ENCODE results near the gene MUC20.
"Not testable (repeated sequence)": the region's sequence is repeated elsewhere in the genome, so short reads cannot be mapped to it uniquely, and the experiment has no call there.

MUC20 gene

DNA sequence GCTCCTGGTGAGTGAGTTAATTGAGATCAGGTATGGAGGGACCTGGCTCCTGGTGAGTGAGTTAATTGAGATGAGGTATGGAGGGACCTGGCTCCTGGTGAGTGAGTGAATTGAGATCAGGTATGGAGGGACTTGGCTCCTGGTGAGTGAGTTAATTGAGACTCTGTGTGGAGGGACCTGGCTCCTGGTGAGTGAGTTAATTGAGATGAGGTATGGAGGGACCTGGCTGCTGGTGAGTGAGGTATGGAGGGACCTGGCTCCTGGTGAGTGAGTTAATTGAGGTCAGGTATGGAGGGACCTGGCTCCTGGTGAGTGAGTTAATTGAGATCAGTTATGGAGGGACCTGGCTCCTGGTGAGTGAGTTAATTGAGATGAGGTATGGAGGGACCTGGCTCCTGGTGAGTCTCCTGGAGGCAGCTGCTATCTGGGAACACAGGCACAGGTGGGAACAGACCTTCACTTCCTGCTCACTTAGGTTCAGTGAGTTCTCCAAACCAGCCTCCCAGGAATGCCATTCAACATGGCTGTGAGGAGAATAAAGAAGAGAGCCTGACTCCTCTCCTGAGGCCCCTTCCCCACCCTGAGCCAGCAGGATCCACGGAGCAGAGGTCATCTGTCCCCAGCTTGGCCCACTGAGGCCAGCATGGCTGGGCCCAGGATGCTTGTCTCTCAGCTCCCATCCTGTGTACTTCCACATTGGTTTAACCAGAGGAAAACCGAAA lies 9.5 kb upstream of the MUC20 start:
- DNase-seq (ENCODE audit: low read depth in 2 of 2): not testable (repeated sequence)

DNA sequence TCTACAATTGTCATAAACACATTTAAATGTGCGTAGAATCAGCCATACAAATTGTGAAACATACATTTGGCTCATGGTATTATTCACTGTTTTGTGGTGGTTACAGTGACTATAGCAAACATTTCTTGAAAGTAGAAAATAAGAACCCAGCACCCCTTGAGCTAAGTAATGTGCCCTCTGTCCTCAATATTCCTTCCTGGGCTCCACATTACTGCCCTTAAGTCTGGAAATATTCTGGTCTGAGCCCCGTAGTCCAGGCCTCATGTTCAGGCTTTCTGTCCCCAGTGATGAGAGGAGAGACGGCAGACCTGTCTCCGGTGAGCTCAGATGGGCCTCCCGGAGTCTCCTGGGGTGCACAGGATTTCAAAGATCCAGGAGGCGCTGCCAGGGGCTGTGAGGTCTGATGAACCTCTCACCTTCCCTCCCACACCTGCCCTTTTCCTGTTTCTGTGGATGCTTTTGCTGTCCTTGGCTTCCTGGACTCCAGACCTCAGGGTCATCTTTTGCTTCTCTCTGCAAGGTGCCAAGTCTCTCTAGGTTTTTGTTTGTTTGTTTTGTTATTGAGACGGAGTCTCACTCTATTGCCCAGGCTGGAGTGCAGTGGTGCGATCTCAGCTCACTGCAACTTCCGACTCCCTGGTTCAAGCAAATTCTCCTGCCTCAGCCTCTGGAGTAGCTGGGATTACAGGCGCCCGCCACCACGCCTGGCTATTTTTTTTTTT lies 8.8 kb upstream of the MUC20 start:
- DNase-seq (ENCODE audit: low read depth in 2 of 2): no peak

DNA sequence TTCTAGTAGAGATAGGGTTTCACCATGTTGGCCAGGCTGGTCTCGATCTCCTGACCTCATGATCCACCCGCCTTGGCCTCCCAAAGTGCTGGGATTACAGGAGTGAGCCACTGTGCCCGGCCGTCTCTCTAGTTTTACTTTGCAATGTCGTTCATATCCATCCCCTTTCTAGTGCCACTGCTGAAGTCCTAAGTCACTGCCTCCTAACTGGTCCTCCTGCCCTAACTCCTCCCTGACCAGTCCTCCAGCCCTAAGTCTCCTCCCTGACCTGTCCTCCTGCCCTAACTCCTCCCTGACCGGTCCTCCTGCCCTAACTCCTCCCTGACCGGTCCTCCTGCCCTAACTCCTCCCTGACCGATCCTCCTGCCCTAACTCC lies 8.3 kb upstream of the MUC20 start:
- not testable (repeated sequence) for DNase-seq (ENCODE audit: low read depth in 2 of 2)

DNA sequence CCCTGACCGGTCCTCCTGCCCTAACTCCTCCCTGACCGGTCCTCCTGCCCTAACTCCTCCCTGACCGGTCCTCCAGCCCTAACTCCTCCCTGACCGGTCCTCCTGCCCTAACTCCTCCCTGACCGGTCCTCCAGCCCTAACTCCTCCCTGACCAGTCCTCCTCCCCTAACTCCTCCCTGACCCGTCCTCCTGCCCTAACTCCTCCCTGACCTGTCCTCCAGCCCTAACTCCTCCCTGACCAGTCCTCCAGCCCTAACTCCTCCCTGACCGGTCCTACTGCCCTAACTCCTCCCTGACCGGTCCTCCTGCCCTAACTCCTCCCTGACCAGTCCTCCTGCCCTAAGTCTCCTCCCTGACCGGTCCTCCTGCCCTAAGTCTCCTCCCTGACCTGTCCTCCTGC lies 7.6 kb upstream of the MUC20 start:
- DNase-seq (ENCODE audit: low read depth in 2 of 2): not testable (repeated sequence)

DNA sequence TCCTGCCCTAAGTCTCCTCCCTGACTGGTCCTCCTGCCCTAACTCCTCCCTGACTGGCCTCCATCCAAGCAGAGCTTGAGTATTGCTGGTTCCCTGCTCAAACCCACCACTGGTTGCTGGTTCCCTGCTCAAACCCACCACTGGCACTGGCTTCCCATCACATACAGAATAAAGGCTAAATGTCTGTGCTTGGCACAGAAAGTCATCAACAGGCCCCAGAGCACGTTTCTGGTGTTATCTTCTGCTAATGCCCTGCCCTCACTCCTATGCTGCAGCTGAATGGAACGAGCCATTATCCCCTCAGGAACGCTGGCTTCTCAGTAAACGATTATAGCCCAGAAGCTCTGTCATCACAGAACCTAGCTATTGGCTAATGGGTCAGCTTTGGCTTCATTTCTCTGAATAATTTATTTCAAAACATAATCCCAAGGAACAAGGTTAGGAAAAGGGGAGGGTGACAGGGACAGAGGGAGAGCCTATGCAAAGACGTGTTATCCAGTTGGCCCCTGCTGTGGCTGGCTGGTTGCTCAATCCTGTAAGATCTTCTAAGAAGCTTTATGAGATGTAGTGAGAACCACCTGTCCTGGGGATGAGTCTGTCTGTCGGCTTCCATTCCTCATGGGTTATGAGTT lies 6.3 kb upstream of the MUC20 start:
- DNase-seq (ENCODE audit: low read depth in 2 of 2): no peak

DNA sequence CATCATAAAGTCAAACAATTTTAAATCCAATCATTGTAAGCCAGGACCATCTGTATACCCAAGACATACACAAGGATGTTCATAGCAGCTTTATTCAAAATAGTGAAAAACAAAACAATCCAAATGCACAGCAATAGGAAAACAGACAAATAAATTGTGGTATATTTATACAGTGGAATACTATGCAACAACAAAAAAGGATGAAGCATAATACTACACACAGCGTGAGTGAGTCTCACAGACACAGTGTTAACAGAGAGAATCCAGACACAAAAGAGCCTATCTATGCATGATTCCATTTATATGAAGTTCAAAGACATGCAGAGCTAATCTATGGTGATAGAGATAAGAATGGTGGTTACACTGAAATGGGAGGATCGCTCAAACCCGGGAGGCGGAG lies 5.6 kb upstream of the MUC20 start:
- no peak for DNase-seq (ENCODE audit: low read depth in 2 of 2)

DNA sequence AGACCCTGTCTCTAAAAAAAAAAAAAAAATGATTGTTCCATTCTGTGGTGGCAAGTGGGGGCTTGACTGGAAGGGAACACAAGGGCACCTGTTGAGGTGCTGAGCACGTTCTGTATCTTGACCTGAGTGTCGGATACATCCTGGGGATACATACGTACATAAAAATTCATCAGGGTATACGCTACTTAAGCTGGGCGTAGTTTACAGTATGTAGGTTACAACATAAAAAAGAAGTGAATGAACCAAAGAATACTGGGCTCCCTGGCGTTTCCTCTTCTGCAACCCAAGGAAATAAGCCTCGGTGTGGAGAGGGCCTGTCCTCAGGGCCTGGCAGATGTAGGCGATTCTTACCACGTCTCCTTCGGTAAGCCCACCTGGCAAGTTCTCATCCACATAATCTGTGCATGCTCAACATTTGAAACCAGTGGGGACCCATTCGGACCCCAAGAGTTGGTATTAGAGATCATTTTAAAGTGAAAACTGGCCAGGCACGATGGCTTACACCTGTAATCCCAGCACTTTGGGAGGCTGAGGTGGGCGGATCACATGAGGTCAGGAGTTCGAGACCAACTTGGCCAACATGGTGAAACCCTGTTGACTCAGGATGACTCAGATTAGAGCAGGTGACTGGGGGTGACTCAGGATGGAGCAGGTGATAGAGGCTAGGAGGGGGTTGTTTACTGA lies 5.1 kb upstream of the MUC20 start:
- DNase-seq (ENCODE audit: low read depth in 2 of 2): no peak

DNA sequence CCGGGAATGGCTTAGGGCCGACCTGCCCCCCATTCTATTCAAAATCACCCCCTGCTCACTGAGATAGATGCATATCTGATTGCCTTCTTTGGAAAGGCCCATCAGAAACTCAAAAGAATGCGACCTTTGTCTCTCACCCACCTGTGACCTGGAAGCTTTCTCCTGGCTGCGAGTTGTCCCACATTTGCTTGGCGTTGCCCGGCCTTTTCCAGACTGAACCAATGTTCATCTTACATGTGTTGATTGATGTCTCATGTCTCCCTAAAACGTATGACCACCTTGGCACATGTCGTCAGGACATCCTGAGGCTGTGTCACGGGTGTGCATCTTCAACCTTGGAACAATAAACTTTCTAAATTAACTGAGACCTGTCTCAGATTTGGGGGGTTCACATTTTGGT lies 3.4 kb upstream of the MUC20 start:
- DNase-seq (ENCODE audit: low read depth in 2 of 2): no peak

DNA sequence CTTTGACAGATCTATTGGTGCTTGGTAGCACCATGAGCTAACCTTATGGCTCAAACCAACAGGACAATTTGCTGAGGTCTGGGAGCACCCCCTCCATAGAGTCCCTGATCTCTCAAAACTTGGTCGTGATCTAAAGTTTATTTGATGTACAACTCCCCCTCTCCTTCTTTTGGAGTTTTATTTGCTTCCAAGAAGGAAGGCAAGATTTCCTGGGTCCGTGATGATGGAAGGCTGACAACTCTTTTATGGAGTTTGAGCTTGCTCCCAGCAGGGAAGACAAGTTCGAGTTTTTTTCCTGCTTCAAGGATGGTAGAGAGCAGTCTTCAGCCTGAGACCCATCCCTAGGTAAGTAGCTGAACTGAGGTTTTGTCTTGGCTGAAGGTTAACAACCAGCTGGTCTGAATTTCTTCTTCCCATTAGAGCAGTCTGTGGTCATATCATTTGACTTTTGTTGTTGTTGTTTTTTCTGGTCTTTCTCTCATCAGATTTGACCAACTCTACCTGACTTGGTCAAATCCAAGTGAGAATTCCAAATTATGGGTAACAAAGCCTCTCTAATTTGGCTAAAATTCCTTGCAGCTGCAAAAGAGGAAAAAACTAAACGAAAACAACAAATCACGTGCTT lies 2.8 kb upstream of the MUC20 start:
- DNase-seq (ENCODE audit: low read depth in 2 of 2): no peak

DNA sequence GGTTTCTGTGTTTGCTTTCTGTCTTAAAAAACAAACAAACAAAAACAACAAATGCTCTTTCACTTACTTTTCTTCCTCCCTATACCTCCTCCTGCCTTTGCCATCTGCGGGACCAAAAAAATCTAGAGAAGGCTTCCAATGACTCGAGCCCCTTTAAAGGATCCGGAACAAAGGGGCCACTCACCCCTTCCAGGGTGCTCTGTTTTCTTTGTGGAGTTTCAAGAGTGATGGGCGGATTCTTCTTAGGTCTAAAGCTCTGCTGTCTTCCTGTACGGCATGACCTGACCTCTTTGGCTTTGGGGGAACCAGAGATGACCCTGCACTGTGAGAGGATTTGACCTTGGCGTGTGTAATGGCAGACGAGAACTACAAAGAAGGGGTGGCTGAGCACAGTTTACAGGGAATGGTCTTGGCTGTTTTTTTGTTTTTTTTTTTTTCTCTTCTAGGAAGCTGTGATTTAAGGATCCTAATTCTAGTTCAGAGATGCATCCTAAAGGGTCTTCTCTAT lies 2.2 kb upstream of the MUC20 start:
- no peak for DNase-seq (ENCODE audit: low read depth in 2 of 2)

DNA sequence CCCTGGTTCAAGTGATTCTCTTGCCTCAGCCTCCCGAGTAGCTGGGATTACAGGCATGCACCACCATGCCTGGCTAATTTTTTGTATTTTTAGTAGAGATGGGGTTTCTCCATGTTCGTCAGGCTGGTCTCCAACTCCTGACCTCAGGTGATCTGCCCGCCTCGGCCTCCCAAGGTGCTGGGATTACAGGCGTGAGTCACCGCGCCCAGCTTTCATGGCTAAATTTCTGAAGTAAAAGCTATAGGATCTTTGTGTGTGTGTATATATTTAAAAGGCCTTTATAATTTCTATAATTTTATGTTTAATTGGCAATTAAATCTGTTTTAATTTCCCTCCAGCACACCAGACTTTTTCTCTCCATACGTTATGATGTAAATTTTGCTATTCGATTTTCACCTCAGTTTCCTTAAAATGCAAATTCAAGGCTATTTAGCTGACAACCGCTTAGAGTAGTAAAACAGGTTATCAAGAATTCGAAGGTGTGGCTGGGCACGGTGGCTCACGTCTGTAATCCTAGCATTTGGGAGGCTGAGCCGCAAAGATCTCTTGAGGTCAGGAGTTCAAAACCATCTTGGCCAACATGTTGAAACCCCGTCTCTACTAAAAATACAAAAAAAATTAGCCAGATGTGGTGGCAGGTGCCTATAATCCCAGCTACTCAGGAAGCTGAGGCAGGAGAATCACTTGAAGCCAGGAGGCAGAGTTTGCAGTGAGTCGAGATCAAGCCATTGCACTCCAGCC lies 1.1 kb upstream of the MUC20 start:
- not testable (repeated sequence) for DNase-seq (ENCODE audit: low read depth in 2 of 2)

DNA sequence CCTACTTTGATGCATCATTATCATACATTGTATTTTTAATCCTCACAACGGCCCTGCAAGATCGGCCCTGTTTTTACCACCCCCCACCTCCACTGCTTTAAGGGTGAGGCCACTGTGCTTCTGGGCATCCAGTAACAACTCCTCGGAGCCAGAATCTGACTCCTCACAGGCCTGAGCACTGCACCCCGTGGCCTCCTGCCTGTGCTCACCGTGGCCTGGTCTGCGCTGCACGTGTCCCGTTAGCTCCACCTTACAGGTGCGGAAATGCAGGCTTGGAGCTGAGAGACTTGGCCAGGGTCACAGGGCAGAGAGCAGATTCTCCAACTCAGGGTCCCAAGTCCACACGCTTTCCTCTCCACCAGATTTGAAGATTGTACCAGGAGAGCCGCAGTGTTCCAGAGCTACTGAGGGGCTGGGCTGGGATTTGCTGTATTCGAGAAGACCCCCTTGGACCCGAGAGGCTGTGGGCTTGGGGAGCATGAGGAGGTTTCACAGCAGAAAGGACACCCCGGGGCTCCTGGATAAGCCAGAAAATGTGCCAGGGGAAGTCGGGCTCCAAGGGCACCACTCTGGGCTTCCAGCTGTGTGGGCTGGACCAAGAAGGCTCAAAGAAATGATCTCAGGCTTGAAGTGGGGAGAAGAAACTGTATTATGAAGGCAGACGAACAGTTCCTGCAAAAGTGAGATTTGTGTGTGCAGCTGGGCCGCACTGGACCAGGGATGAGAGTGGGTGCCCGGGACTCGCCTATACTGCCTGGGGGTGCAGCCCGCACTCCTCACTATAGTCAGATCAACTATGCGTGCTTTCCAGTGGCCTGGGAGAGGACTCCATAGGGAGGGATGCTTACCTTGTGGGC lies 1.6 kb downstream of the MUC20 start:
- DNase-seq (ENCODE audit: low read depth in 2 of 2): not testable (repeated sequence)

DNA sequence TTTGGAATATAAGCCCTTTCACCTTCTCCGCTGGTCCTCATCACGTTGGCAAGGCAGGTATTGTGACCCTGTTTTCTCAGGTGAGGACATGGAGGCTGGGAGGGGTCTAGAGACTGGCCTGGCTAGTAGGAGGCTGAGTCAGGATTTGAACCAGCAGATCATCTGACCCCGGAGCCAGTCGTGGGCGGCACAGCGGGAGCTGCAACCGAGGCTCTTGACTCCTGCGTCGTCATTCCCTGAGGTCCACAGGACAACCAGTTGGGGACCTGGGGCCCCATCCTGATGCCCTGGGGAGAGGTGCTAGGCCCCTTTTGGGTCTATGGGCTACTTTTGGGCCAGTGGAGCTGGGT lies 2.2 kb downstream of the MUC20 start:
- not testable (repeated sequence) for DNase-seq (ENCODE audit: low read depth in 2 of 2)

DNA sequence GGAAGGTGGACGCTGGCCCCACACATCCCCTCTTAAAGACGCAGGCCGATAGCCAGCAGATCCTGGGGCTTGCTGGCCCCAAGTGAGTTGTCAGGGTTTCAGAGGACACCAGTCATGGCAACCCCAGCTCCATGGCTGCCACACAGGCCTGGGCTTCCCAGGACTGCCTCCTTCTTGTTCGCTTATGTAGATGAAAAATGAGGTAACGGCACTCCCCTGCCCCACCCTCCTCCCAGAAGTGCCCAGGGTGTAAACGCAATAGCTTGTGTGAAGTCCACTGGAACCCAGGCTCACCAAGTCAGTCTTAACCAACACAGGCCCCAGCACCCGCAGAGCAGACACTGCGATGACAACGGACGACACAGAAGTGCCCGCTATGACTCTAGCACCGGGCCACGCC lies 3.6 kb downstream of the MUC20 start:
- DNase-seq (ENCODE audit: low read depth in 2 of 2): not testable (repeated sequence)

DNA sequence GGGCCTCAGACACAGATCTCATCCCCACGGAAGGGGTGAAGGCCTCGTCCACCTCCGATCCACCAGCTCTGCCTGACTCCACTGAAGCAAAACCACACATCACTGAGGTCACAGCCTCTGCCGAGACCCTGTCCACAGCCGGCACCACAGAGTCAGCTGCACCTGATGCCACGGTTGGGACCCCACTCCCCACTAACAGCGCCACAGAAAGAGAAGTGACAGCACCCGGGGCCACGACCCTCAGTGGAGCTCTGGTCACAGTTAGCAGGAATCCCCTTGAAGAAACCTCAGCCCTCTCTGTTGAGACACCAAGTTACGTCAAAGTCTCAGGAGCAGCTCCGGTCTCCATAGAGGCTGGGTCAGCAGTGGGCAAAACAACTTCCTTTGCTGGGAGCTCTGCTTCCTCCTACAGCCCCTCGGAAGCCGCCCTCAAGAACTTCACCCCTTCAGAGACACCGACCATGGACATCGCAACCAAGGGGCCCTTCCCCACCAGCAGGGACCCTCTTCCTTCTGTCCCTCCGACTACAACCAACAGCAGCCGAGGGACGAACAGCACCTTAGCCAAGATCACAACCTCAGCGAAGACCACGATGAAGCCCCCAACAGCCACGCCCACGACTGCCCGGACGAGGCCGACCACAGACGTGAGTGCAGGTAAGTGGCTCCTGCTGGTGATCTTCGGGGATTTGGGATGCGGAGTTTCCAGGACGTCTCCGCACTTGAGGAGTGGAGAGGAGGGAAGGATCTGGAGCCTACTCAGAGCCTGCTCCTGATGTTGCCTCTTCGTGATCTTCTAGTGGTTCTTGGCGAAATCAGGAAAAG lies 5.3 kb downstream of the MUC20 start:
- DNase-seq (ENCODE audit: low read depth in 2 of 2): not testable (repeated sequence)

DNA sequence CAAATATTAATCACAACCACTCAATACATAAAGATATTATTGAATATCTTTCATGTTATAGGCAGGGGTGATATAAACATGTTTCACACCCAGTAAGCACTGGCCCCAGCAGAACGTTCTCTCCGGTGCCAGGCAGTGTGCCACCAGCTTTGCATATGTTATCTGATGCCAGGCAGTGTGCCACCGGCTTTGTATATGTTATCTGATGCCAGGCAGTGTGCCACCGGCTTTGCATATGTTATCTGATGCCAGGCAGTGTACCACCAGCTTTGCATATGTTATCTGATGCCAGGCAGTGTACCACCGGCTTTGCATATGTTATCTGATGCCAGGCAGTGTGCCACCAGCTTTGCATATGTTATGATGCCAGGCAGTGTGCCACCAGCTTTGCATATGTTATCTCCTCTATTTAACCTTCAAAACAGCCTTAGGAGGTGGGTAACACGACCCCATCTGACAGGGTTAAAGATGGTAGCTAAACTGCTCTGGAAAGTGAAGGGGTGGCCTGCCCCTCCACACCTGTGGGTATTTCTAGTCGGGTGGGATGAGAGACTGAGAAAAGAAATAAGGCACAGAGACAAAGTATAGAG lies 6.9 kb downstream of the MUC20 start:
- no peak for DNase-seq (ENCODE audit: low read depth in 2 of 2)

DNA sequence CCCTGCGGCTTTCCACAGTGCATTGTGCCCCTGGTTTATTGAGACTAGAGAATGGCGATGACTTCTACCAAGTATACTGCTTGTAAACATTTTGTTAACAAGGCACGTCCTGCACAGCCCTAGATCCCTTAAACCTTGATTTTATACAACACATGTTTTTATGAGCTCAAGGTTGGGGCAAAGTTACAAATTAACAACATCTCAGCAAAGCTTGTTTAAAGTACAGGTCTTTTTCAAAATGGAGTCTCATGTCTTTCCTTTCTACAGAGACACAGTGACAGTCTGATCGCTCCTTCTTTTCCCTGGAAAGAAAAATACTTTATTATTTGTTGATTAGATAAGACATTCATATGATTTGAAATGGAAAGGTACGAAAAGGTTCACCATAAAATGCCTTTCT lies 8.0 kb downstream of the MUC20 start:
- not testable (repeated sequence) for DNase-seq (ENCODE audit: low read depth in 2 of 2)

DNA sequence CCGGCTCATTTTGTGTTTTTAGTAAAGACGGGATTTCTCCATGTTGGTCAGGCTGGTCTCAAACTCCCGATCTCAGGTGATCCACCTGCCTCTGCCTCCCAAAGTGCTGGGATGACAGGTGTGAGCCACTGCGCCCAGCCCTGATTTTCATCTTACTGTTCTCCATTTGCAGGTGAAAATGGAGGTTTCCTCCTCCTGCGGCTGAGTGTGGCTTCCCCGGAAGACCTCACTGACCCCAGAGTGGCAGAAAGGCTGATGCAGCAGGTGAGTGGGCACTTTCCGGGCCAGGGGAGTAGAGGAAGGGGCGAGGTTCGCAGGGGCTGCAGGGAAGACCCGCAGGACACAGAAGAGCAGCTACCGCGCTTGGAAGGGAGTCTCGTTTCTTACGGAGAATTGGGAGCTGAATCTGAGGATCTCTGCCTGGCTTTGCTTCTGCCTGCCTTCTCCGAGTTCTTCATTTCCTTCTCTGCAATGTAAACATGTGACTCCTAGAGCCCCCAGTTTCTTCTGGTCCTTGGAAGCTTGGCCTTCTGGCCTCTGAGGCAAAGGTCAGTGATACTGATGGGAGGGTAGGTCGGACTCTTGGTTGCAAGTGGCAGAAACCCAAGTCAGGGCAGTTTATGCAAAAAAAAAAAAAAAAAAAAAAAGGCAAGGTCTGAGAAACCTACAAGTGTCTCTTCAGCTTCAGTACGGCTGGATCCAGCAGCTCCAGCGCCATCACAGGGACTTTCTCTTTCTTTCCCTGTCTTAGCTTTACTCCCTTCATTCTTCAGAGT lies 8.9 kb downstream of the MUC20 start:
- DNase-seq (ENCODE audit: low read depth in 2 of 2): no peak

Data from fibroblast of skin of left biceps (primary cell).